Vagina (tissue), 2 donors: Measurements from ENCODE around the gene PSME3IP1.

Source experiments
- POLR2A ChIP-seq, 2 donors: fragments of 450-650 bp; IDR thresholded peaks; one replicate each; pipeline ENCODE4 v1.6.1; 2017; ENCODE audit warnings: antibody characterized with exemption in 2 of 2, mild to moderate bottlenecking in 2 of 2, moderate library complexity in 2 of 2
- POLR2AphosphoS5 ChIP-seq, 2 donors: sonication (generic); formaldehyde crosslinking; IDR thresholded peaks; one replicate each; pipeline ENCODE4 v1.9.0; 2017; ENCODE audit warnings: antibody characterized with exemption in 2 of 2, mild to moderate bottlenecking in 2 of 2, low read depth in 1 of 2; ENCODE audit not compliant: insufficient read depth in 1 of 2
- TF ChIP-seq, protein P1 (sequence below), 3 experiments: fragments of 450-650 bp in 2 of 3; fragments of 200-600 bp in 1 of 3; sonication (generic) in 1 of 3; IDR thresholded peaks; one replicate each; pipeline ENCODE4 v1.5.1; 2017 to 2019; ENCODE audit warnings: antibody characterized with exemption in 3 of 3, mild to moderate bottlenecking in 2 of 3, moderate library complexity in 2 of 3

DNA sequence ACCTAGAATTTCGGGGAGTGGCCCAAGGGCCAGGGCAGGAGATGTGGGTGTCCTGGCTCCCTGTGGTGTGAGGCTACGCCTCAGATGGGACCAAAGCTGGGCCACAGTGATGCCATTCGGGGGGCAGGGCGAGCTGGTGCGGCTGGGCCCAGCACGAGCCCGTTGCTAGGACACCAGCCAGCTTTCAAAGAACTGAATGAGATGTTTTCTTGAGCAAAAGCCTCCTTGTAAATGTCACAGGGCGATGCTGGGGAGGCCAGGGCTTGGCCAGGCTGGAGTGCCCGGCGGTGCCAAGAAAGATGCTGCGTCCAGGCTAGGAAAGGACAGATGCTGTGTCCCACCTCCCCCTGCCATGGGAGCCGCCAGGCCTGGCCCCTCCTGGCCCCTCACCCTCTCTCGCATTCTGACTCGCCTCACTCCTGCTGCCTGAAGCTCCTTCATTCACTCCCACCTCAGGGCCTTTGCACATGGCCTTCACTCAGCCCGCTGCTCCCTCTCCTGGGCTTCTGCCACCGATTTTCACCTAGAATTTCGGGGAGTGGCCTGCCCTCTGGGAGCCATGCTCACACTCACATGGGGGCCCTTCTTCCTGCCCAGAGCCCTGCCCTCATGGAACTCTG is 54.4 kb downstream of the PSME3IP1 start:
- TF ChIP-seq, protein P1, sequence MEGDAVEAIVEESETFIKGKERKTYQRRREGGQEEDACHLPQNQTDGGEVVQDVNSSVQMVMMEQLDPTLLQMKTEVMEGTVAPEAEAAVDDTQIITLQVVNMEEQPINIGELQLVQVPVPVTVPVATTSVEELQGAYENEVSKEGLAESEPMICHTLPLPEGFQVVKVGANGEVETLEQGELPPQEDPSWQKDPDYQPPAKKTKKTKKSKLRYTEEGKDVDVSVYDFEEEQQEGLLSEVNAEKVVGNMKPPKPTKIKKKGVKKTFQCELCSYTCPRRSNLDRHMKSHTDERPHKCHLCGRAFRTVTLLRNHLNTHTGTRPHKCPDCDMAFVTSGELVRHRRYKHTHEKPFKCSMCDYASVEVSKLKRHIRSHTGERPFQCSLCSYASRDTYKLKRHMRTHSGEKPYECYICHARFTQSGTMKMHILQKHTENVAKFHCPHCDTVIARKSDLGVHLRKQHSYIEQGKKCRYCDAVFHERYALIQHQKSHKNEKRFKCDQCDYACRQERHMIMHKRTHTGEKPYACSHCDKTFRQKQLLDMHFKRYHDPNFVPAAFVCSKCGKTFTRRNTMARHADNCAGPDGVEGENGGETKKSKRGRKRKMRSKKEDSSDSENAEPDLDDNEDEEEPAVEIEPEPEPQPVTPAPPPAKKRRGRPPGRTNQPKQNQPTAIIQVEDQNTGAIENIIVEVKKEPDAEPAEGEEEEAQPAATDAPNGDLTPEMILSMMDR (IDR thresholded peaks at IDR 0.05): no peak
- no peak for TF ChIP-seq POLR2AphosphoS5 (IDR thresholded peaks at IDR 0.05; ENCODE audit: insufficient read depth in 1 of 2, low read depth in 1 of 2)
- no peak for TF ChIP-seq POLR2A (IDR thresholded peaks at IDR 0.05)
